Smooth muscle cell (in vitro differentiated cells): ENCODE data around the gene GALNT12. TPM values are rescaled to one million over a fixed set of nuclear protein-coding genes. Genes with fewer than 3 reads are reported as not detected.
A peak's percentile ranks its signal among the peaks of the same experiment; 100 is the strongest.

Experiments used
- DNase-seq: peaks from one replicate; lab custom pipeline; 2025; ENCODE audit not compliant: unreplicated experiment; lab: John Stamatoyannopoulos, UW
- H2AFZ ChIP-seq: fragments of 200-600 bp; sonication (generic); 2 replicates; pipeline ENCODE4 v1.6.0; 2016; ENCODE audit warnings: antibody characterized with exemption, low read depth, mild to moderate bottlenecking
- H3F3A ChIP-seq: fragments of 200-600 bp; sonication (generic); 2 replicates; pipeline ENCODE4 v1.6.0; 2017; ENCODE audit warnings: antibody characterized with exemption, low read depth
- H3K27ac ChIP-seq: fragments of 200-600 bp; sonication (generic); 2 replicates; pipeline ENCODE4 v1.5.1; 2016; ENCODE audit warnings: low read depth, mild to moderate bottlenecking
- H3K27me3 ChIP-seq: fragments of 200-600 bp; sonication (generic); 2 replicates; pipeline ENCODE4 v1.6.1; 2016; ENCODE audit warnings: low read depth, mild to moderate bottlenecking
- H3K36me3 ChIP-seq: fragments of 200-600 bp; sonication (generic); 2 replicates; pipeline ENCODE4 v1.5.1; 2016; ENCODE audit warnings: low read depth
- H3K4me1 ChIP-seq: fragments of 200-600 bp; sonication (generic); 2 replicates; pipeline ENCODE4 v1.5.1; 2016; ENCODE audit warnings: low read depth
- H3K4me2 ChIP-seq: fragments of 200-600 bp; sonication (generic); 2 replicates; pipeline ENCODE4 v1.6.0; 2016; ENCODE audit warnings: mild to moderate bottlenecking
- H3K4me3 ChIP-seq: fragments of 200-600 bp; sonication (generic); 2 replicates; pipeline ENCODE4 v1.5.1; 2016; ENCODE audit warnings: mild to moderate bottlenecking
- H3K79me2 ChIP-seq: fragments of 200-600 bp; sonication (generic); 2 replicates; pipeline ENCODE4 v1.6.0; 2016; ENCODE audit warnings: low read depth, mild to moderate bottlenecking
- H3K9ac ChIP-seq: fragments of 200-600 bp; sonication (generic); 2 replicates; pipeline ENCODE4 v1.6.0; 2016; ENCODE audit warnings: low read depth
- H3K9me3 ChIP-seq: fragments of 200-600 bp; sonication (generic); replicated peaks from 2 replicates; pipeline ENCODE4 v1.5.1; 2016; ENCODE audit warnings: low read depth
- H4K20me1 ChIP-seq: fragments of 200-600 bp; sonication (generic); 2 replicates; pipeline ENCODE4 v1.6.0; 2016; ENCODE audit warnings: low read depth
- WGBS: methylation state at CpG from one replicate; pipeline ENCODE4 v1.1.7; 2016; ENCODE audit warnings: low lambda C conversion rate; 5-methylcytosine and 5-hydroxymethylcytosine counted together
- polyA plus RNA-seq: library from polyadenylated mRNA; unstranded; fragments of >200 nt; fragmentation: Nextera tagmentation; extraction: Ambion mirVana; gene quantifications from 2 replicates; pipeline ENCODE4 v1.2.1, GENCODE V29; 2016
- total RNA-seq: library from RNA; depleted of rRNA; stranded (reverse); fragments of >200 nt; gene quantifications from 2 replicates; pipeline ENCODE4 v1.2.3, GENCODE V29; 2014
- TF ChIP-seq, protein P1 (sequence below): fragments of 200-600 bp; sonication (generic); IDR thresholded peaks from 2 replicates; pipeline ENCODE4 v1.5.1; 2017; ENCODE audit warnings: borderline replicate concordance, mild to moderate bottlenecking, antibody characterized with exemption; ENCODE audit not compliant: insufficient read depth, poor library complexity, severe bottlenecking

The GALNT12 gene
- total and polyA plus RNA-seq, 2 experiments from 2014 or later, result 1.7 to 4.0 TPM

GRCh38 chr9:98789483-98790133 lies 17.9 kb upstream of the GALNT12 start:
- no peaks in the 10 kb centered on the region for H3K36me3 ChIP-seq
- over 99% methylated on average over 5 of the region's 5 CpGs for WGBS
- no peak overlapping the region for H3K27ac ChIP-seq
- no peaks in the 10 kb centered on the region for H3F3A ChIP-seq
- H3K4me2 ChIP-seq, result no peak overlapping the region
- no peaks in the 10 kb centered on the region for H3K79me2 ChIP-seq
- TF ChIP-seq, protein P1, sequence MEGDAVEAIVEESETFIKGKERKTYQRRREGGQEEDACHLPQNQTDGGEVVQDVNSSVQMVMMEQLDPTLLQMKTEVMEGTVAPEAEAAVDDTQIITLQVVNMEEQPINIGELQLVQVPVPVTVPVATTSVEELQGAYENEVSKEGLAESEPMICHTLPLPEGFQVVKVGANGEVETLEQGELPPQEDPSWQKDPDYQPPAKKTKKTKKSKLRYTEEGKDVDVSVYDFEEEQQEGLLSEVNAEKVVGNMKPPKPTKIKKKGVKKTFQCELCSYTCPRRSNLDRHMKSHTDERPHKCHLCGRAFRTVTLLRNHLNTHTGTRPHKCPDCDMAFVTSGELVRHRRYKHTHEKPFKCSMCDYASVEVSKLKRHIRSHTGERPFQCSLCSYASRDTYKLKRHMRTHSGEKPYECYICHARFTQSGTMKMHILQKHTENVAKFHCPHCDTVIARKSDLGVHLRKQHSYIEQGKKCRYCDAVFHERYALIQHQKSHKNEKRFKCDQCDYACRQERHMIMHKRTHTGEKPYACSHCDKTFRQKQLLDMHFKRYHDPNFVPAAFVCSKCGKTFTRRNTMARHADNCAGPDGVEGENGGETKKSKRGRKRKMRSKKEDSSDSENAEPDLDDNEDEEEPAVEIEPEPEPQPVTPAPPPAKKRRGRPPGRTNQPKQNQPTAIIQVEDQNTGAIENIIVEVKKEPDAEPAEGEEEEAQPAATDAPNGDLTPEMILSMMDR, result no peak
- H3K9ac ChIP-seq, result no peak overlapping the region
- no peaks in the 10 kb centered on the region for H3K27me3 ChIP-seq
- no peaks in the 10 kb centered on the region for H3K9me3 ChIP-seq
- H3K4me3 ChIP-seq, result no peak overlapping the region
- peaks cover 6% of the 10 kb centered on the region for H3K4me1 ChIP-seq
- no peak for DNase-seq
- H2AFZ ChIP-seq, result no peak overlapping the region
- peaks cover 26% of the 10 kb centered on the region for H4K20me1 ChIP-seq

DNA sequence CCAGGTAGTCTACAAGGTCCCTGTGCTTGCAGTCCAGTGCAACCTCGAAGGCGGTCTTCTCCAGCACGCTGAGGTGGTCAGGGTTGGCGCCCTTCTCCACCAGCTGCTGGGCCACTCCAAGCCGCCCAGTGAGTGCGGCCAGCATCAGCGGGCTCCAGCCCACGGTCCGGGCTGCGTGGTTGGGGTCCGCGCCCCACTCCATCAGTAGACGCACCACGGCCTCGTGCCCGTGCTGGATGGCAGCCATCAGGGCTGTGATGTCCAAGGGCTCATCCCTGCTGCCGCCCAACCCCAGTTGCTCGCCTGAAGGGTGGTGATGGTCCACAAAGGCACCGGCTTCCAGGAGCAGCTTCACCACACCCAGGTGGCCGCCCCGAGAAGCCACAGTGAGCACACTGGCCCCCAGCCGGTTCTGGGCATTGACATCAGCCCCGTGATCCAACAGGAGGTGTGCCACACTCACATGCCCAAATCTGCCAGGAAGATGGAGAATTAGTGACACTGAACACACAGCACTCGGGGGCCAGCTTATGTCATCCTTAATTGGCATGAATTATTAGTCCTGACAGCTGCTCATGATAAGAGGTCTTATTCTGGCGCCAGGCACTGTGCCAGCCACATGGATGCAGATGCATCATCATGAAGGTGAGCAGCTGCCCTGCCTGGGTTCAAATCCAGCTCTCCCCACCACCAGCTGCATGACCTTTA lies 17.2 kb upstream of the GALNT12 start:
- H2AFZ ChIP-seq, result no peak overlapping the region
- no peaks in the 10 kb centered on the region for H3F3A ChIP-seq
- no peak overlapping the region for H3K9ac ChIP-seq
- H3K27ac ChIP-seq, result no peak overlapping the region
- TF ChIP-seq, protein P1, result no peak
- 92% methylated on average over 25 of the region's 25 CpGs for WGBS
- DNase-seq, result no peak
- H3K79me2 ChIP-seq, result peaks cover 3% of the 10 kb centered on the region
- no peaks in the 10 kb centered on the region for H3K36me3 ChIP-seq
- H3K4me2 ChIP-seq, result no peak overlapping the region
- H3K9me3 ChIP-seq, result no peaks in the 10 kb centered on the region
- H3K4me3 ChIP-seq, result no peak overlapping the region
- no peaks in the 10 kb centered on the region for H3K27me3 ChIP-seq
- peaks cover 9% of the 10 kb centered on the region for H3K4me1 ChIP-seq
- peaks cover 33% of the 10 kb centered on the region for H4K20me1 ChIP-seq

GRCh38 chr9:98790842-98791607 lies 16.4 kb upstream of the GALNT12 start:
- Histone ChIP-seq H3K9ac (no peak overlapping the region), H4K20me1 (peaks cover 34% of the 10 kb centered on the region), H3K79me2 (peaks cover 7% of the 10 kb centered on the region), H3K27ac (no peak overlapping the region), H2AFZ (no peak overlapping the region), H3K36me3 (no peaks in the 10 kb centered on the region), H3K4me1 (peaks cover 14% of the 10 kb centered on the region), H3K4me3 (no peak overlapping the region), H3F3A (no peaks in the 10 kb centered on the region), H3K27me3 (no peaks in the 10 kb centered on the region), H3K9me3 (no peaks in the 10 kb centered on the region), H3K4me2 (no peak overlapping the region)
- TF ChIP-seq, protein P1, result peak; percentile 99
- peak; percentile 48 for DNase-seq
- 67% methylated on average over 10 of the region's 10 CpGs for WGBS
